CD8-positive, alpha-beta memory T cell (primary cell): ENCODE measurements around the gene ABHD5. TPM values are rescaled to one million over a fixed set of nuclear protein-coding genes. Genes with fewer than 3 reads are reported as not detected.

Source experiments
- CTCF ChIA-PET: fragments of 350-600 bp; sonication (Branson Sonifier 250); formaldehyde crosslinking; loops from one replicate; lab custom pipeline; 2021; ENCODE audit warnings: antibody characterized with exemption; lab: Charles Lee
- POLR2A ChIA-PET: fragments of 350-600 bp; sonication (Branson Sonifier 250); formaldehyde crosslinking; loops from one replicate; lab custom pipeline; 2021; ENCODE audit warnings: antibody characterized with exemption; lab: Charles Lee
- DNase-seq, 5 donors: peaks; one replicate each; pipeline versions ENCODE4 v3.0.0 to v3.0.0-alpha.2; 2020 to 2022; ENCODE audit warnings: mixed read lengths in 1 of 5
- H3K27ac ChIP-seq: one replicate; pipeline ENCODE4 v1.7.0; 2013; ENCODE audit warnings: low read depth, mild to moderate bottlenecking, low read length, moderate library complexity
- H3K27me3 ChIP-seq: 2 replicates; pipeline ENCODE4 v1.7.0; 2013; ENCODE audit warnings: low read length, mild to moderate bottlenecking; ENCODE audit not compliant: insufficient read depth, poor library complexity, severe bottlenecking
- H3K36me3 ChIP-seq: 2 replicates; pipeline ENCODE4 v1.7.0; 2013; ENCODE audit warnings: mild to moderate bottlenecking, low read length, moderate library complexity; ENCODE audit not compliant: insufficient read depth
- H3K4me1 ChIP-seq: 2 replicates; pipeline ENCODE4 v1.7.0; 2013; ENCODE audit warnings: mild to moderate bottlenecking, low read length, moderate library complexity; ENCODE audit not compliant: insufficient read depth
- H3K4me3 ChIP-seq: 2 replicates; pipeline ENCODE4 v1.7.0; 2013; ENCODE audit warnings: mild to moderate bottlenecking, low read length
- H3K9me3 ChIP-seq: 2 replicates; pipeline ENCODE4 v1.7.0; 2013; ENCODE audit warnings: mild to moderate bottlenecking, low read length
- H3K27ac Mint-ChIP-seq, 8 donors: one replicate each; pipeline ENCODE4 v1.8.0; 2020 to 2021; ENCODE audit warnings: mixed read lengths in 8 of 8, mild to moderate bottlenecking in 6 of 8, inconsistent platforms in 3 of 8, moderate library complexity in 3 of 8
- H3K27me3 Mint-ChIP-seq, 2 donors: one replicate each; pipeline ENCODE4 v1.8.0; 2020 to 2021; ENCODE audit warnings: mixed read lengths in 2 of 2, mild to moderate bottlenecking in 1 of 2, moderate library complexity in 1 of 2
- H3K36me3 Mint-ChIP-seq, 3 donors: one replicate each; pipeline ENCODE4 v1.8.0; 2020 to 2021; ENCODE audit warnings: mixed read lengths in 3 of 3, inconsistent platforms in 1 of 3, mild to moderate bottlenecking in 1 of 3
- H3K4me1 Mint-ChIP-seq, 3 donors: one replicate each; pipeline ENCODE4 v1.8.0; 2020 to 2021; ENCODE audit warnings: mixed read lengths in 3 of 3, inconsistent platforms in 1 of 3, mild to moderate bottlenecking in 1 of 3
- H3K4me3 Mint-ChIP-seq, 7 donors: one replicate each; pipeline ENCODE4 v1.8.0; 2020 to 2021; ENCODE audit warnings: mixed read lengths in 7 of 7, mild to moderate bottlenecking in 6 of 7, moderate library complexity in 4 of 7, inconsistent platforms in 2 of 7
- H3K9me3 Mint-ChIP-seq, 5 donors: one replicate each; pipeline ENCODE4 v1.8.0; 2020 to 2022; ENCODE audit warnings: mixed read lengths in 5 of 5, mild to moderate bottlenecking in 3 of 5, moderate library complexity in 2 of 5, inconsistent platforms in 1 of 5
- polyA plus RNA-seq: library from polyadenylated mRNA; unstranded; fragments of 300-500 nt; fragmentation: Illumina TruSeq; gene quantifications from one replicate; pipeline ENCODE4 v1.2.3, GENCODE V29; 2021
- total RNA-seq, 2 experiments: library from RNA; stranded (reverse); gene quantifications; one replicate each; pipeline ENCODE4 v1.2.3, GENCODE V29; 2021

ABHD5 gene
- total and polyA plus RNA-seq, 3 experiments from 2014 or later: 6.8 to 18.0 (median 17.0) TPM

DNA sequence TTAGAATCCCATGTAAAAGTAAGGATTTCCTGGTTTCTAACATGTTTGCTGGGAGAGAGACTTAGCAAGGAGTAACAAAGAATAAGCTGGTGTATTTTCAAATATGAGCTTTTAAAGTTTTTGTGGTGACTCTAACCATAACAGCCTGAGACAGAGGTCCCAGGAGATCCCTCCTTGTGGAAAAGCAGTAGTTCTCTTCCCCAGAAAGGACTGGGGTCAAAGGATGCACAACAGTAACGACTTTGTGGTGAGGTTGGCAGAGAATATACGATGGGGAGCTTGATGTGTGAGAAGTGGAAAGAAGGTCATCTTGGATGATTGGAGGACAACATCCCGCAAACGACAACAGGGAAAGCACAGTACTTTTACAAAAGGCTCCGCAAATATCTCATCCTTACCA, 38.2 kb downstream of the ABHD5 start:
- no peaks in the 10 kb centered on the region for H3K36me3 ChIP-seq
- no peak for DNase-seq
- Mint-ChIP-seq H3K36me3 (peaks cover 0 to 10% (median 0%) of the 10 kb centered on the region in 3 donors), H3K4me3 (no peak overlapping the region), H3K27ac (no peak overlapping the region), H3K9me3 (no peaks in the 10 kb centered on the region), H3K4me1 (no peaks in the 10 kb centered on the region), H3K27me3 (no peaks in the 10 kb centered on the region)
- H3K9me3 ChIP-seq: no peaks in the 10 kb centered on the region
- H3K27ac ChIP-seq: no peak overlapping the region
- CTCF ChIA-PET: interaction anchor here (1.3 kb wide), 1 partner anchor 24 kb away, joined by 3 read pairs; no protein-coding TSS in a partner anchor
- no peaks in the 10 kb centered on the region for H3K4me1 ChIP-seq
- no peak overlapping the region for H3K4me3 ChIP-seq
- H3K27me3 ChIP-seq: no peaks in the 10 kb centered on the region
- POLR2A ChIA-PET: no interaction called here

DNA sequence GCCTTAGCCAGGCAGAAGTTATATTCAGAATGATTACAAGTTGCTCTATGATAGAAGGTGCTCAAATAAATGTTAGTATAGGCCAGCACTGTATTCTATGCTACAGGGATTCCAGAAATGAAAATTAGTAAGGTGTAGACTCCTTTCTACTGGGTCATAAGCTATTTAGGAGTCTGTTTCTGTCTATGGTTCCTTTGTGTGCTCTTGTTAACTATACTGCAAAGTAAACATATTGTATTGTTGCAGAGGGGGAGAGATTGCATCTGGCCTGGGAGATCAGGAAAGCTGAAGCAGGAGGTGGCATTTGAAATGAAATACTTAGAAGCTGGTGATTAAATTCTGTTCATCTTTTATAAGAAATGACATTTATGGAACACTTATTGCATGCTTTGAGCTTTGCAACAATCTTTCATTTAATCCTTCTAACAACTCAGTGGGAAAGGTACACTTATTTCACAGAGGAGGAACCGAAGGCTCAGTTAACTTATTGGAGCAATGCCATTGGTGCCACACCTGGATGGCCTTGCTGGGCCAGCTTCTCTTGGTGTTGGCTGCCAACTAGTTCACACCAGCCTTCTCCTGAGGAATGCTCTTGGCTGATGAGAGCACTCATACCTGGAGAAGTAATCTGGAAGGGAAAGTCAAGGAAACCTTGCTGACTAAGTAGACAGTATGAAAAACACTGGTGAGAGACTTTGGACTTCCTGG, 39.1 kb downstream of the ABHD5 start:
- no peaks in the 10 kb centered on the region for H3K36me3 ChIP-seq
- CTCF ChIA-PET: interaction anchor here (1.3 kb wide), 1 partner anchor 25 kb away, joined by 3 read pairs; no protein-coding TSS in a partner anchor

DNA sequence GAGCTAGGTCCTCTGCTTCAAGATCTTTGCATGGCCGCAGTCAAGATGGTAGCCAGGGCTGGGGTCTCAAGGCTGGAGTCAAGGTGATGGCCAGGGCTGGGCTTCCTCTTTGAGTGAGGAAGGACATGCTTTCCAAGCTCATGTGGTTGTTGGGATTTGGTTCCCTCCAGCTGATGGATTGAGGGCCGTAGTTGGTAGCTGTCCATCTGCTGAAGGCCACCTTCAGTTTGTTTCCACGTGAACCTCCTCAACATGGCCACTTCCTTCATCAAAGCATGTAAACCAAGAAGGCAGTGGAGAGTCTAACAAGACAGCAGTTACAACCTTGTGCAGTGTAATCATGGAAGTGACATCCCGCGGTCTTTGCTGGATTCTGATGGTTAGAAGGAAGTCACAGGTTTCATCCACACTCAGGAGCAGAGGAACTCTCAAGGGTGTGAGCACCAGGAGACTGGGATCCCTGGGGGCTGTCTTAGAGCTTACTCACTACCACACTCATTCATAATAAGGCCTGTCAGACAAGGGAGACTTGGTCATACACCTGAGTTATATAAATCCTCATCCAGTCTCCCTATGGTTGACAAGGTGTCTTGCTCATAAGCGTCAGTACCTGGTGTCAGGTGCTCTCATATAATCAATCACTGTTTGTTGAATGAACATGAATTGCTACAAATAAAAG, 42.1 kb downstream of the ABHD5 start:
- H3K4me1 Mint-ChIP-seq: no peaks in the 10 kb centered on the region
- no peak overlapping the region for H3K4me3 Mint-ChIP-seq
- CTCF ChIA-PET: no interaction called here

More for the DNA sequence above, 39.1 kb downstream of the ABHD5 start:
- Histone ChIP-seq H3K4me3 (no peak overlapping the region), H3K27ac (no peak overlapping the region), H3K27me3 (no peaks in the 10 kb centered on the region), H3K9me3 (no peaks in the 10 kb centered on the region), H3K4me1 (no peaks in the 10 kb centered on the region)
- Mint-ChIP-seq H3K27me3 (no peaks in the 10 kb centered on the region), H3K4me1 (no peaks in the 10 kb centered on the region), H3K9me3 (no peaks in the 10 kb centered on the region), H3K4me3 (no peak overlapping the region), H3K27ac (no peak overlapping the region), H3K36me3 (peaks cover 0 to 8% (median 0%) of the 10 kb centered on the region in 3 donors)
- POLR2A ChIA-PET: interaction anchor here (0.6 kb wide), 1 partner anchor 490 kb away, joined by 3 read pairs; no protein-coding TSS in a partner anchor
- DNase-seq: no peak

DNA sequence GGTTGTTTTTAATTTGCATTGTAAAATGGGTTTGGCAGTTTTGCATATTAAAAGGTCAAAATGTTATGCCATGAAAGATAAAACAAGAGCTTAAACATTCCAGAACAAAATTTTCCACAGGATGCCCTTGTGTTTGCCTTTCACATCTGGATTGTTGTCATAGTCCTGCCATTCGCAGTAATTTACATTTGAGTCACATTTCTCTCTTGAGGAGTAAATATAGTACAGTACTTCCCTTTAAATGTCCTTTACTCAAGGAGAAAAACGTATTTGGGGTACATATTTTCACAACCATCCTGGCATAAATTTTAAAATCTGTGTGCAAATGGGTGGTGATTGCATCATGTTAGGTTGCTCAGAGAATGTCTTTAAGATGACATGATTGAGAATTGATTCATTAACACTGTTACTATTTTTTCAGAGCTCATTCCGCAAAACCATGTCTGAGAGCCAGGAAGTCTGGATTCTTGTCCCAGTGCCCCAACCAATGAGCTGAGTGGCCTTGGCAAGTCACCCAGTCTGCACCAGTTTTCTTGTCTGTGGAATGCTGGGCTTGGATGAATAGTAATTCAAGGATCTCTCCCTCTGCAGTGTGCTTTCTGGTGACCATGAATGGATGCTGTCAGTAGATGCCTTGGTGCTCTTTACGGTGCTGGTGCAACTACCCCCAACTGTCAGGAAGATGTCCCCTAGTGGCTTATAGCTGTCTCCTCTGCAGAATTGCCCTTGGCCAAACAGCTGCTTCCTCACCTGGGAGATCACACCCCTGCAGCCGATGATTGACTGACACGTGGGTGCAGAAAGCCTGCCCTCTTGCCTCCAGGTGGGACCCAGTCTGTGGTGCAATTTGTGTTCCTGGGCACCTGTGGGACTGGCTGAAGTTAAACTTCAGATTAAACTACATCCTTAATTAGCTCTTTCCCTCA, 43.0 kb downstream of the ABHD5 start:
- H3K27ac ChIP-seq: no peak overlapping the region
- H3K27me3 ChIP-seq: no peaks in the 10 kb centered on the region
- Mint-ChIP-seq H3K36me3 (peaks cover 0 to 5% (median 0%) of the 10 kb centered on the region in 3 donors), H3K27me3 (no peaks in the 10 kb centered on the region), H3K9me3 (no peaks in the 10 kb centered on the region), H3K4me3 (no peak overlapping the region), H3K4me1 (no peaks in the 10 kb centered on the region), H3K27ac (peak overlapping the region in 1 of 8 donors; percentile 18)
- no peak for DNase-seq
- H3K9me3 ChIP-seq: no peaks in the 10 kb centered on the region
- CTCF ChIA-PET: interaction anchor here (0.7 kb wide), 1 partner anchor 19 kb away, joined by 3 read pairs; no protein-coding TSS in a partner anchor
- H3K36me3 ChIP-seq: no peaks in the 10 kb centered on the region
- H3K4me1 ChIP-seq: no peaks in the 10 kb centered on the region
- POLR2A ChIA-PET: no interaction called here
- H3K4me3 ChIP-seq: no peak overlapping the region

More for the DNA sequence above, 42.1 kb downstream of the ABHD5 start:
- H3K9me3 ChIP-seq: no peaks in the 10 kb centered on the region
- no peaks in the 10 kb centered on the region for H3K4me1 ChIP-seq
- Mint-ChIP-seq H3K9me3 (no peaks in the 10 kb centered on the region), H3K36me3 (peaks cover 0 to 7% (median 0%) of the 10 kb centered on the region in 3 donors), H3K27me3 (no peaks in the 10 kb centered on the region), H3K27ac (no peak overlapping the region)
- POLR2A ChIA-PET: no interaction called here
- no peaks in the 10 kb centered on the region for H3K27me3 ChIP-seq
- H3K36me3 ChIP-seq: no peaks in the 10 kb centered on the region
- no peak overlapping the region for H3K27ac ChIP-seq
- H3K4me3 ChIP-seq: no peak overlapping the region
- DNase-seq: no peak

DNA sequence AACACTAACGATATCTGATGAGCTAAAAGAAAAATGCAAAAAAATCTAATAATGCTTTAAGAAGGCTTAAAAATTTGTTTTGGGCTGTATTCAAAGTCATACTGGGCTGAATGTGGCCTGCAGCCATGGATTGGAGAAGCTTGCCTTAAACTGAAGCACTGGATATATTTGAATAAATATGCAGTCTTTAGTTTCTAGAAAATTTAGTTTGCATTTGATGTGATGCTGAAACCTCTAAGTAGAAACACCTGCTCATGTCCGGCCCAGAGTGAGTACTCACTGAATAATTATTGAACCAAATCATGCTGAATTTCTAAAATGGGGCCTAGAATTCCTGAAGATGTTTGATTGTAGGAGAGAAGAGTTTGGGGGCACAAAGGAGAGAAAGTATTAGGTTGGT, 43.9 kb downstream of the ABHD5 start:
- no peak overlapping the region for H3K27ac ChIP-seq
- H3K4me3 ChIP-seq: no peak overlapping the region
- H3K9me3 ChIP-seq: no peaks in the 10 kb centered on the region
- Mint-ChIP-seq H3K4me1 (no peaks in the 10 kb centered on the region), H3K9me3 (no peaks in the 10 kb centered on the region), H3K36me3 (peaks cover 0 to 3% (median 0%) of the 10 kb centered on the region in 3 donors), H3K27me3 (no peaks in the 10 kb centered on the region), H3K4me3 (no peak overlapping the region), H3K27ac (no peak overlapping the region)
- H3K36me3 ChIP-seq: no peaks in the 10 kb centered on the region
- ChIA-PET POLR2A (no interaction called here), CTCF (no interaction called here)
- H3K4me1 ChIP-seq: no peaks in the 10 kb centered on the region
- H3K27me3 ChIP-seq: no peaks in the 10 kb centered on the region
- DNase-seq: no peak

DNA sequence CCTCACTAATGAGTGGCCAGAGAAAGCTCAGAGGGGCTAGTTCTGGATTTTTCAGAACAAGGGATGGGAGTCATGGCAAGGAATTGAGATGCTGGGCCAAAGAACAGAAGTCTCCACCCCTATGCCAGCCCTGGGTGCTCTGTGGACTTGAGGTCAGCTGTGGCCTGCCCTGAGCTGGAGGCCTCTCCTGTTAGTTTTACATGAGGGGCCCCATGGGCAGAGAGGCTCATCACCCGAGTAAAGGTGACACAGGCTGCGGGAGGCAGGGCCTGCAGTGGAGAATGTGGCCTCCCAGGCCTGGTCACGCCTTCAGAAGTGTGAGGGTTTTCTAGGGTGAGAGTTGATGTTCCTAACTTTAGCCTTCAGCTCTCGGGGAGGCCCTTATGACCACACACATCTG, 44.9 kb downstream of the ABHD5 start:
- Histone ChIP-seq H3K9me3 (no peaks in the 10 kb centered on the region), H3K27me3 (no peaks in the 10 kb centered on the region), H3K36me3 (no peaks in the 10 kb centered on the region), H3K4me3 (no peak overlapping the region), H3K4me1 (no peaks in the 10 kb centered on the region), H3K27ac (no peak overlapping the region)
- Mint-ChIP-seq H3K27ac (no peak overlapping the region), H3K36me3 (peaks cover 0 to 3% (median 0%) of the 10 kb centered on the region in 3 donors), H3K9me3 (no peaks in the 10 kb centered on the region), H3K27me3 (peaks cover 0 to 1% of the 10 kb centered on the region in 2 donors), H3K4me1 (no peaks in the 10 kb centered on the region), H3K4me3 (no peak overlapping the region)
- POLR2A ChIA-PET: no interaction called here
- no peak for DNase-seq
- CTCF ChIA-PET: no interaction called here

DNA sequence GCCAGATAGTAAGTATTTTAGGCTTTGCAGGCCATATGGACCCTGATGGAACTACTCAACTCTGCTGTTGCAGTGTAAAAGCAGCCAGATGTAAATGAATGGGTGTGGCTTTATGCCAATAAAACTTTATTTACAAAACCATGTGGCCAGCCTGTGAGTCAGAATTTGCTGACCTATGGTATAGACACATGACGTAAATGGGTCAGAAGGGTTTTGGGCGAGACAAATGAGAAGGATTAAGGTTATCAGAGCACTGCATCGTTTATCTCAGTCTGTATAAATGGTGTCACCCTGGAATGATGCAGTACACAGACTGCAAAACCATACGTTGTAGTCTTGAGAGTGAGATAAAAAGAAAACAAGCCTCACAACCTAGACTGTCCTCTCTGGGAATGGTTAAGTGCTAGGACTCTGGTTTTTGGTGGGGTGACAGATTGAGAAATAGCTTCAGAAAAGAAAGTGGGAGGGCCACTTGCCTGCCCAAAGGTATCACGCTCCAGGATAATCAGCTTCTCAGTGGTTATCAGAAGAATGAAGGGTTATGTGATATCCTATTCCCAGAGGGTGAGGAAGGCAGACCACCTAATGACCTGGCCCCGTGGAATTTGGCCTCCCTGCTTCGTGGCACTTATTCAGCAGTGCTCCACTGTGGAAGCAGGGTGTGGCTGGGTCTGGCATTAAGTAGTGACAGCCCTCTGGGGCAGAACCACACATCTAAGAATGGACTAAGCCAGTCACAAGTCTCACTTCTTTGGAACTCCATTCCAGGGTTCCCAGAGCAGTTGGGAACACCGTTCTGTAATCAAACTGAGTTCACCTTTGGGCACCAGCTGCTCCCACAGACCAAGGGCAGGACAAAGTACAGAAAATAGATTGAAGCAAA, 46.1 kb downstream of the ABHD5 start:
- peaks cover 0 to 5% of the 10 kb centered on the region in 2 donors for H3K27me3 Mint-ChIP-seq
- CTCF ChIA-PET: no interaction called here
- peaks cover 0 to 3% (median 2%) of the 10 kb centered on the region in 3 donors for H3K36me3 Mint-ChIP-seq
- POLR2A ChIA-PET: no interaction called here
- H3K36me3 ChIP-seq: no peaks in the 10 kb centered on the region
- no peaks in the 10 kb centered on the region for H3K4me1 Mint-ChIP-seq
- H3K4me3 Mint-ChIP-seq: no peak overlapping the region
- peak overlapping the region in 2 of 8 donors; percentile 9 to 47 for H3K27ac Mint-ChIP-seq
- H3K27ac ChIP-seq: no peak overlapping the region
- H3K9me3 Mint-ChIP-seq: no peaks in the 10 kb centered on the region
- H3K9me3 ChIP-seq: no peaks in the 10 kb centered on the region
- H3K4me1 ChIP-seq: no peaks in the 10 kb centered on the region
- no peaks in the 10 kb centered on the region for H3K27me3 ChIP-seq
- H3K4me3 ChIP-seq: no peak overlapping the region
- DNase-seq: no peak
